SK-N-SH treated with all-trans-retinoic acid at 6 μM for 48 hours (cell line): Measurements from ENCODE around the gene COL12A1.

Experiments
- CREB5 ChIP-seq: fragments of 250-450 bp; sonication (Bioruptor Pico); IDR thresholded peaks from 2 replicates; pipeline ENCODE4 v1.5.1; 2020; ENCODE audit warnings: low read depth, mild to moderate bottlenecking, moderate library complexity
- POU6F1 ChIP-seq: fragments of 250-450 bp; sonication (Bioruptor Pico); IDR thresholded peaks from 2 replicates; pipeline ENCODE4 v1.8.0; 2021; ENCODE audit warnings: low read depth, mild to moderate bottlenecking, moderate library complexity, borderline replicate concordance
- TCF4 ChIP-seq: fragments of 250-450 bp; sonication (Bioruptor Pico); IDR thresholded peaks from 2 replicates; pipeline ENCODE4 v1.8.0; 2021; ENCODE audit warnings: mild to moderate bottlenecking, moderate library complexity, borderline replicate concordance
- TOX ChIP-seq: fragments of 250-450 bp; sonication (Bioruptor Pico); IDR thresholded peaks from 2 replicates; pipeline ENCODE4 v1.8.0; 2021; ENCODE audit warnings: mild to moderate bottlenecking, moderate library complexity, borderline replicate concordance
- ZC3H10 ChIP-seq: fragments of 250-450 bp; sonication (Bioruptor Pico); IDR thresholded peaks from 2 replicates; pipeline ENCODE4 v1.5.1; 2021; ENCODE audit warnings: mild to moderate bottlenecking, moderate library complexity
- ZNF565 ChIP-seq: fragments of 450-650 bp; formaldehyde crosslinking; conservative IDR thresholded peaks from 2 replicates; pipeline ENCODE4 v1.5.0; 2020; ENCODE audit warnings: low read depth, mild to moderate bottlenecking, moderate library complexity
- ZNF70 ChIP-seq: fragments of 450-650 bp; formaldehyde crosslinking; IDR thresholded peaks from 2 replicates; pipeline ENCODE4 v1.5.0; 2020; ENCODE audit warnings: mild to moderate bottlenecking, moderate library complexity
- ZNF8 ChIP-seq: fragments of 450-650 bp; formaldehyde crosslinking; IDR thresholded peaks from 2 replicates; pipeline ENCODE4 v1.5.0; 2020; ENCODE audit warnings: mild to moderate bottlenecking, moderate library complexity
- TF ChIP-seq, protein P1 (sequence below): fragments of 250-450 bp; sonication (Bioruptor Pico); IDR thresholded peaks from 2 replicates; pipeline ENCODE4 v1.8.0; 2020; ENCODE audit warnings: mild to moderate bottlenecking, moderate library complexity, borderline replicate concordance

- TF ChIP-seq CREB5 (CRISPR knock-in tag) (no peak), ZNF70 (no peak), POU6F1 (no peak), TCF4 (CRISPR knock-in tag) (no peak), TOX (CRISPR knock-in tag) (no peak), ZC3H10 (CRISPR knock-in tag) (no peak), ZNF8 (no peak), ZNF565 (CRISPR knock-in tag) (no peak)
- TF ChIP-seq, protein P1, sequence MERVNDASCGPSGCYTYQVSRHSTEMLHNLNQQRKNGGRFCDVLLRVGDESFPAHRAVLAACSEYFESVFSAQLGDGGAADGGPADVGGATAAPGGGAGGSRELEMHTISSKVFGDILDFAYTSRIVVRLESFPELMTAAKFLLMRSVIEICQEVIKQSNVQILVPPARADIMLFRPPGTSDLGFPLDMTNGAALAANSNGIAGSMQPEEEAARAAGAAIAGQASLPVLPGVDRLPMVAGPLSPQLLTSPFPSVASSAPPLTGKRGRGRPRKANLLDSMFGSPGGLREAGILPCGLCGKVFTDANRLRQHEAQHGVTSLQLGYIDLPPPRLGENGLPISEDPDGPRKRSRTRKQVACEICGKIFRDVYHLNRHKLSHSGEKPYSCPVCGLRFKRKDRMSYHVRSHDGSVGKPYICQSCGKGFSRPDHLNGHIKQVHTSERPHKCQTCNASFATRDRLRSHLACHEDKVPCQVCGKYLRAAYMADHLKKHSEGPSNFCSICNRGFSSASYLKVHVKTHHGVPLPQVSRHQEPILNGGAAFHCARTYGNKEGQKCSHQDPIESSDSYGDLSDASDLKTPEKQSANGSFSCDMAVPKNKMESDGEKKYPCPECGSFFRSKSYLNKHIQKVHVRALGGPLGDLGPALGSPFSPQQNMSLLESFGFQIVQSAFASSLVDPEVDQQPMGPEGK (CRISPR knock-in tag) = no peak
Measured at GRCh38 chr6:75156186-75156878, 49.5 kb downstream of the COL12A1 start.
